Measurements from ENCODE around the gene EPB41L5. TPM values are rescaled to one million over a fixed set of nuclear protein-coding genes. Genes with fewer than 3 reads are reported as not detected.

Gene EPB41L5
- total RNA-seq, 1 donor from 2014 or later: 23.2 TPM

GRCh38 chr2:120224735-120225548 lies 212.1 kb downstream of the EPB41L5 start:
- no peak for DNase-seq (ENCODE audit: low read depth in 2 of 2)

GRCh38 chr2:120225549-120226065 lies 212.7 kb downstream of the EPB41L5 start:
- no peak for DNase-seq (ENCODE audit: low read depth in 2 of 2)

- no peak for DNase-seq (ENCODE audit: low read depth in 2 of 2)
Observed at GRCh38 chr2:120226316-120226715, 213.4 kb downstream of the EPB41L5 start.

GRCh38 chr2:120227111-120227991 lies 214.5 kb downstream of the EPB41L5 start:
- DNase-seq (ENCODE audit: low read depth in 2 of 2): no peak

GRCh38 chr2:120228503-120228902 lies 215.6 kb downstream of the EPB41L5 start:
- DNase-seq (ENCODE audit: low read depth in 2 of 2): peak in 1 of 2 donors; percentile 31

Other genes starting within 250 kb of the EPB41L5 start
- gene TMEM185B, start 210.3 kb downstream of the EPB41L5 start, total RNA-seq: 19.2 and 33.3 TPM in 2 replicates
- gene RALB, start 239.8 kb downstream of the EPB41L5 start, total RNA-seq: 135 and 202 TPM in 2 replicates